Measurements from ENCODE around the gene GPR158.

DNA sequence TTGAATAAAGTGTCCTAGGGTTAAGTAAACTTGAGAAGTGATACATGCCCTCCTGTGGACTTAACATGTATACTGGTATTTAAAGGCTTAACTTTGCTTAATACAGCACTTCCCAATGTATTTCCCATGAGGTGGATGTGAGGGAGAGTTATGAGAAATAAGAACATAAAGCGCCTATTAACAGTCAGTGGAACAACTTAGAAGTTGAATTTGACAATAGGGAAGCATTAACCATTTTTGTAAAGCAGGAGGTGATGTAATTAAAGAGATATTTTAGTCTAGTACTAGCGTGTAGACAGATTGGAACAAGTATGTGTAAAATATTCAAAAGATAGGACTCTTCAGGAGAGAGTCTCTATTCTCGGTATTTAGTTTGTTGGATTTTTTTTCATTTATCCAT is 322.4 kb downstream of the GPR158 start:
- TF ChIP-seq, protein P1, sequence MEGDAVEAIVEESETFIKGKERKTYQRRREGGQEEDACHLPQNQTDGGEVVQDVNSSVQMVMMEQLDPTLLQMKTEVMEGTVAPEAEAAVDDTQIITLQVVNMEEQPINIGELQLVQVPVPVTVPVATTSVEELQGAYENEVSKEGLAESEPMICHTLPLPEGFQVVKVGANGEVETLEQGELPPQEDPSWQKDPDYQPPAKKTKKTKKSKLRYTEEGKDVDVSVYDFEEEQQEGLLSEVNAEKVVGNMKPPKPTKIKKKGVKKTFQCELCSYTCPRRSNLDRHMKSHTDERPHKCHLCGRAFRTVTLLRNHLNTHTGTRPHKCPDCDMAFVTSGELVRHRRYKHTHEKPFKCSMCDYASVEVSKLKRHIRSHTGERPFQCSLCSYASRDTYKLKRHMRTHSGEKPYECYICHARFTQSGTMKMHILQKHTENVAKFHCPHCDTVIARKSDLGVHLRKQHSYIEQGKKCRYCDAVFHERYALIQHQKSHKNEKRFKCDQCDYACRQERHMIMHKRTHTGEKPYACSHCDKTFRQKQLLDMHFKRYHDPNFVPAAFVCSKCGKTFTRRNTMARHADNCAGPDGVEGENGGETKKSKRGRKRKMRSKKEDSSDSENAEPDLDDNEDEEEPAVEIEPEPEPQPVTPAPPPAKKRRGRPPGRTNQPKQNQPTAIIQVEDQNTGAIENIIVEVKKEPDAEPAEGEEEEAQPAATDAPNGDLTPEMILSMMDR (conservative IDR thresholded peaks at IDR 0.05; ENCODE audit: low read depth, low read length): no peak
- no peak for TF ChIP-seq EZH2 (IDR thresholded peaks at IDR 0.05; ENCODE audit: low read length, unreplicated experiment)

Data from PC-3 (cell line).